ENCODE data around the gene ADAMTSL3.

ADAMTSL3 gene, protein sequence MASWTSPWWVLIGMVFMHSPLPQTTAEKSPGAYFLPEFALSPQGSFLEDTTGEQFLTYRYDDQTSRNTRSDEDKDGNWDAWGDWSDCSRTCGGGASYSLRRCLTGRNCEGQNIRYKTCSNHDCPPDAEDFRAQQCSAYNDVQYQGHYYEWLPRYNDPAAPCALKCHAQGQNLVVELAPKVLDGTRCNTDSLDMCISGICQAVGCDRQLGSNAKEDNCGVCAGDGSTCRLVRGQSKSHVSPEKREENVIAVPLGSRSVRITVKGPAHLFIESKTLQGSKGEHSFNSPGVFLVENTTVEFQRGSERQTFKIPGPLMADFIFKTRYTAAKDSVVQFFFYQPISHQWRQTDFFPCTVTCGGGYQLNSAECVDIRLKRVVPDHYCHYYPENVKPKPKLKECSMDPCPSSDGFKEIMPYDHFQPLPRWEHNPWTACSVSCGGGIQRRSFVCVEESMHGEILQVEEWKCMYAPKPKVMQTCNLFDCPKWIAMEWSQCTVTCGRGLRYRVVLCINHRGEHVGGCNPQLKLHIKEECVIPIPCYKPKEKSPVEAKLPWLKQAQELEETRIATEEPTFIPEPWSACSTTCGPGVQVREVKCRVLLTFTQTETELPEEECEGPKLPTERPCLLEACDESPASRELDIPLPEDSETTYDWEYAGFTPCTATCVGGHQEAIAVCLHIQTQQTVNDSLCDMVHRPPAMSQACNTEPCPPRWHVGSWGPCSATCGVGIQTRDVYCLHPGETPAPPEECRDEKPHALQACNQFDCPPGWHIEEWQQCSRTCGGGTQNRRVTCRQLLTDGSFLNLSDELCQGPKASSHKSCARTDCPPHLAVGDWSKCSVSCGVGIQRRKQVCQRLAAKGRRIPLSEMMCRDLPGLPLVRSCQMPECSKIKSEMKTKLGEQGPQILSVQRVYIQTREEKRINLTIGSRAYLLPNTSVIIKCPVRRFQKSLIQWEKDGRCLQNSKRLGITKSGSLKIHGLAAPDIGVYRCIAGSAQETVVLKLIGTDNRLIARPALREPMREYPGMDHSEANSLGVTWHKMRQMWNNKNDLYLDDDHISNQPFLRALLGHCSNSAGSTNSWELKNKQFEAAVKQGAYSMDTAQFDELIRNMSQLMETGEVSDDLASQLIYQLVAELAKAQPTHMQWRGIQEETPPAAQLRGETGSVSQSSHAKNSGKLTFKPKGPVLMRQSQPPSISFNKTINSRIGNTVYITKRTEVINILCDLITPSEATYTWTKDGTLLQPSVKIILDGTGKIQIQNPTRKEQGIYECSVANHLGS (N-terminal part only)

DNA sequence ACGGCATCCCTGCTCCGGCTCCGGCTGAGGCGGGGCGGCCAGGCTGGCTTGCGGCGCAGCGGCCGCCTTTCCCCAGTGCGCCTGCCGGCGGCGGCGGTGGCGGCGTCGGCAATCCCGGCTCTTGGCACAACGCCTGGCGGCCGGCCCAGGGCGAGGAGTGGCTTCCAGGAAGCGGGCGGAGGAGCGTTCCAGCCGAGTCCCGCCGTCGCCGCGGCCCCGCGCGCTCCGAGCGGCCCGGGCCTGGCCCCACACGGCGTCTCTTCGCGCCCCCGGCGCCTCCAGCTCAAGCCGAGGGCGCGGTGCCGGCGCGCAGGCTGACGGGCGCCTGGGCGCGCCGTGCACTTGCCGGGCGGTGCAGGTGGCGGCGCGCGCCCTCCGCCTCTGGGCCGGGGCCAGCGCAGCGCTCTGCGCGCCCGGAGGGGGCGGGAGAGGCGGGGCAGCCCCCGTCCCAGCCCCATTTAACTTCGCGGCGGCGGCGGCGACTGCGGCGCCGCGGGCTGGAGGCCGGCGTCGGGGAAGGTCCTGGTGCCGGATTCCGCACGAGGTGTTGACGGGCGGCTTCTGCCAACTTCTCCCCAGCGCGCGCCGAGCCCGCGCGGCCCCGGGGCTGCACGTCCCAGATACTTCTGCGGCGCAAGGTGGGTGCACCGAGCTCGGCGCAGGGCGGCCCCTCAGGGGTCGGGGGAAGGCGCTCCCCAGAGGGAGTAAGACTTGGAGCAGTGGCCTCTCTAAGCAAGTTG, at the start of gene ADAMTSL3:
Gene ADAMTSL3, plus strand, starts transcription at position 485 of the 740 bp plus-strand sequence. CDS start 1,639 bp downstream, outside the sequence.
- no peak for DNase-seq (ENCODE audit: low read depth)

DNA sequence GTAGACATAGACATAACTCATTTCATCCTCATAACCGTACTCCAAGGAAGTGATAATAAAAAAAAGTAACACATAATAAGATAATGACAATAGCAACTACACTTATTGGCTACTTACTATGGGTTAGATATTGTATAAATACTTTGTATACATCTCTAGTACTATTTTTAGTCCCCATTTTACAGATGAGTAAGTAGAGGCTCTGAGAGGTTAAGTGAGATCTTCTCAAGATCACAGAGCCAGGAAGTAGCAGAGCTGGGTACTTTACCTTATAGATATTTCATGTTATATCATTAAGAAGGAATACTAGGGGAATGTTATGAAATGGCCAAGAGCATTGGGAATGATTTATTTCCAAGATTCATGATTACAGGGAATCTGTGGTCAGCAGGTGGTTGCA, 49.4 kb upstream of the ADAMTSL3 start:
- DNase-seq (ENCODE audit: low read depth): no peak

DNA sequence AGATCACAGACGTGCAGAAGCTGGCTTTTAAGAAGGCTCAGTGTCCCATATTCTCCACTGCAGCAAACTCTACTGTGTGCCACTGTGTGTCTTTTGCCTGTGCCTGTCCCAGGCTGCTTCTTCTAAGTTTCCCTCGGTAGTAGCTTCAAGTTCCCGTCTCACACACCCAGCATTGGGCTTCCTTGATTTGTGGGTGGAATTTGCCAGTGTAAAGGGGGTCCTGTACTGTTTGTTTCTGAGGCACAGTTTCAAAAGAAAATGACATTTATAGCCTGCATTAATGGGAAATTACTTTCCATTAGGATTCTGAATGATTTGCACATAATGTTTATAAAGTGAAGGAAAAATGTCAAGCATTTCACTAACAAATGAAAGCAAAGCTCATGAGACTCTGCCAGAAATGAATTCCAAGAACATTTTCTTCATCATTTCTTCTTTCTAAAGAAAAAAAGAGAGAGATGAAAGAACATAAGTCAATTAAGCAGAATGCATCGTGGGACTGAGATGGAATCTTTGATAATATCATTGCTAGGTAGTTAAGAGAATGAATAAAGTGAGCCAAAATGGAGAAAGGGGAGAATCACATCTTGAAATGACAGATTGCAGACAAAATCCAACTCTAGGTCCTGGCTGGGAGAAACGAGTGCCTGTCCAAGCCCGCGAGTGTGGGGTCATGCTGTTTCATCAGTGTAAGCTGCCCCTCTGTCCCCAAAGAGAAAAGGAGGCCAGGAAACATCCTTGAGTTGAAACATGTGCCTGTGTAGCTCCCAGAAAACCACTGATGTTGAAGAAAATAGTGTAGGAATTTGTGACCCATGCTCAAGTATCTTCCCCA, 48.6 kb upstream of the ADAMTSL3 start:
- no peak for DNase-seq (ENCODE audit: low read depth)

DNA sequence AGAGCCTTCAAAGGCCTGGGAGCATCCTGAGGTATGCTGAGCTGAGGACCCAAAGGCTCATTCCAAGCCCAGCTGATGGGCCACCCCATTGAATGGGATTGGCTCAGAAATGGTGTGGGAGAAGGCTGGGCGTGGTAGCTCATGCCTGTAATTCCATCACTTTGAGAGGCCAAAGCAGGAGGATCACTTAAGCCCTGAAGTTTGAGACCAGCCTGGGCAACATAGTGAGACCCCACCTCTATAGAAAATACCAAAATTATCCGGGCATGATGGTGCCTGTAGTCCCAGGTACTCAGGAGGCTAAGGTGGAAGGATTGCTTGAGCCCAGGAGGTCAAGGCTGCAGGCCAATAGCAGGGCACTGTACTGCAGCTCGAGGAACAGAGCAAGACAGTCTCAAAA, 43.8 kb upstream of the ADAMTSL3 start:
- no peak for DNase-seq (ENCODE audit: low read depth)

DNA sequence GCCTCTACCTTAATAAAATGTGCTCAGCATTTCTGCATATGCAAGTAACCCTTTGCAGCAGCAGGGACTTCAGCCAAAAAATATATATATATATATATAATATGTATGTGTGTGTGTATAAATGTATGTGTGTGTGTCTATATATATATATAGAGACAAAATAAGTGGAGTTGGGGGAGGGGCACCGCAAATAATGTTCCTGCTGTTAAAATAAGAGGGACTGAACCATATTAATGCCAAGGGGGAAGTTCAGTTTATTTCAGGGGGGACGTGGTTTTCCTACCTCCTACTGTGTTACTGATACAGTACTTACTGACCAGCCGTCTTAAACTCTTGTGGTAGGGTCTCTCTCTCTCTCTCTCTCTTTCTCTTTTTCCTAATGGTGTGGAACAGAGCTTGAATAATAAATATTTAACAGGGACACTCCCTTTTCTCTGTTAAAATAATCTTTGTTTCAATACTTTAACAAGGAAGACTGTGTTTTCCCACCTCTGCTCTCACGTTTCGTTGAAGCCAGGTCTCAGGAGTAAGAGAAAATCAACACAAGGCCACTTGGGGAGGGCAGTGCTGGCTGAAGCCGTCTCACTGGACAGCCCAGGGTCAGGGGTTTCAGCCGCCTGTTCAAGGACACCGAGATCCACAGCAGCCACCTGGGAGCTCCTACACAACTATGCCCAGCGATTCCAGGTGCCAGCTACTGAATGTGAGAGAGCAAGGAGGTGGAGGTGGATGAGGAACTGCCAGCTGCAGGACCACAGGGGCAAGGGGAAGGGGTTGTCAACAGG, 42.8 kb upstream of the ADAMTSL3 start:
- no peak for DNase-seq (ENCODE audit: low read depth)

DNA sequence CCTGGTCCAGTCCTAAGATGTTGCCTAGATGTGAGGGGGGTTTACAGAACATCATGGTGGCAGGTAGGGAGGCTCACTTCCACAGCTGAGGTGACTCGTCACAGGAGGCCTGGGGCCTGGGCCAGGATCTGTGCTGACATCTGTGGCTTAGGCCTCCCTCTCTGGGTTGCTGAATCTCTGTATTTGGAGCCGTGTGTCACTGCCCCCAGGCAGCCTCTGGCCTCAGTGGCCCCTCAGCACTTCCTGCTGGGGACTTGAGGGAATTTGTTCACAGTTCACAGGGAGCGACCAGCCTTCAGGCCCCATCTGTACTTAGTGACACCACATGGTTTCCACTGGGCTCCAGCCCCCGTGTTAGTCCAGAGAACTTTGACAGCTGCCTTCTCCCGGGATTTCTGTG, 41.7 kb upstream of the ADAMTSL3 start:
- DNase-seq (ENCODE audit: low read depth): no peak

DNA sequence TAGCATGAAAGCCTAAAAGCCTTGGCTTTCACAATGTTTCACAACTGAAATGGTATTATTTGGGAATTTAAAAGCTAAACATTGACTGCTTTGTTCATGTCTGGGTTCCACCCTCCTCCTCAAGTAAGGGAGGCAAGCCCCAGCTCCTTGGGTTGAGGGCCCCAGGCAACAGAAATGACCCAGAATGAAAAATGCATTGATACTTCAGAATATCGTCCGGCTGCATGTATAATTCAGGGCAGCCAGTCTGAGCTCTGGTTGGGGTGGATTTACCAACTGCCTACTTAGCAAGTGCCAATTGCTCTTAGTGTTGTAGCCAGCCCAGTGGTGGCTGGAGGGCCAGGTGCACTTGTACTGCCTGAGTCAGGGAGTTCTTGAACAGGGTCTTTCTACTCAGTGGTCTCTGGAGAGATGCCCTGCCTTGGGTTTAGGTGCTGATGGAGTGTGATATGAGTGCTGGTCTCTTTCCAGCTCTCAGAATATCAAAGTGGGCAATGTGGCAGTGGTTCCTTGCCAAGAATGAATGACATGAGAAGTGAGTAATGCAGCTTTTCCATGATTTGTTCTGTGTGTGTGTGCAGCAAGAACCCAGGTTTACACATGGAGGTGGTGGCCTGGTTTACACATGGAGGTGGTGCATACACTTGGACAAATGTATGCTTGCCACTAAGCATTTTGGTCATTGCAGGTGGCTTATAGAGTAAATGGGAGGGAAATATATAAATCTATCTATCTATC, 40.9 kb upstream of the ADAMTSL3 start:
- no peak for DNase-seq (ENCODE audit: low read depth)

DNA sequence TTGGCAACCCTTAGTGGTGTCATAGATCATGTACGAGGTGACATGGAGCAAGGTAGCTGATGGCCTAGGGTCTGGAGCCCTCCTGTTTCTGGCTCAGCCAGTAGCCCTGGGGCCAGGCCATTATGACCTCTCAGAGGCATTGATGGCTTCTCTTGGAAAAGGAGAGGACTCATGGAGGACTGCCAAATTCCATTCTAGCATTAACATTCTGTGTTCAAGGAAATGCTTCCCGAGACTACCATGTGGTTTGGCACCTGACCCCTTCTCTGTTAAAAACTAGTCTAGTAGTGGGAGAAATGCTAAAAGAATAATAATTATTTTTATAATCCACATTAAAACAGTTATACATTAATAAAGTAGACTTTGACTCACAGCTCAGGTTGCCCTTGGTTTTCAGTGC, 40.2 kb upstream of the ADAMTSL3 start:
- no peak for DNase-seq (ENCODE audit: low read depth)

DNA sequence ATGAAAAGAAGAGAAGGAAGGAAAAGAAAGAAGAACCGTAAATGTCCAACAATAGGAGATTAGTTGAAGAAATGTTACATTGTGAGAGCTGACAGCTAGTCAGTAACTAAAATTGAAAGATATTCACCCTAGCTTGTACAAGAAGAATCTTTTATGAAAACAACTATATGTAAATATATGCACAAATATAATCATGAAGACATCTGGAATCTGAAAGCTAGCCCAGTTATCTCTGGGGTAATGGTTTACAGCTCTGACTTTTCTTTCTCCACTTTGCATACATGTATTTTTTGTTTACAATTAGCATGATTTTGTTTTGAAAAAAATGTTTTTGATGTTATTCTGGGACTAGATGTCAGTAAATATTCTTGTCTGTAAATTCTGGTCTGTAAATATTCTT, 37.1 kb upstream of the ADAMTSL3 start:
- DNase-seq (ENCODE audit: low read depth): no peak

DNA sequence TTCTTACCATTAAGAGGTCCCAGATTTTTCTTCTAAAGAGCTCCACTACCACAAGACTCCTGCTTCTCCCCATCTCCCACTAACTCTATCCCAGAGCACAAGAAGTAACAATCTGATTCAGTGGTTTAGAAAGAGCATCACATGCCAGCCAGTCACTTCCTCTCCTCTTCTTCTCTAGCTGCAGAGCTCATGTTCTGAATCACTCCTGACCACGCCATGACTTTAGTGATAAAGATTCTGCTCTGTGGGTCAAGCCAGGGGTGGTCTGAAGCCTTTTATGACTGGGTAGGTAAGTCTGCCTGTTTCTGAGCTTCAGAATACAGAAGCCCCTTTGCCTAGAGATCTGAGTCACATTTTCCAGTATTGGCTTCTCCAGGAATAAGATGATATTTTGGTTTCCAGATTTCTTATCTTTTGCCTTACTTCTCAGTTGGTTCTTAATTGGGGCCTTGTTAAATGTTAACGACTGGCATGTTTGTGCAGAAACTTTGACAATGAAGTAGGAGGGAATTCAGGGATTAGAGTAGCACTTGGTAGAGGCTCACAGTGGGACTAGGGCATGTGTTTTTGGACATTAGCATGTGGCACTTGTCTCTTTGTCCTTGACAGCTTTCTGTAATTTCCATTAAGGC, 27.6 kb upstream of the ADAMTSL3 start:
- no peak for DNase-seq (ENCODE audit: low read depth)

DNA sequence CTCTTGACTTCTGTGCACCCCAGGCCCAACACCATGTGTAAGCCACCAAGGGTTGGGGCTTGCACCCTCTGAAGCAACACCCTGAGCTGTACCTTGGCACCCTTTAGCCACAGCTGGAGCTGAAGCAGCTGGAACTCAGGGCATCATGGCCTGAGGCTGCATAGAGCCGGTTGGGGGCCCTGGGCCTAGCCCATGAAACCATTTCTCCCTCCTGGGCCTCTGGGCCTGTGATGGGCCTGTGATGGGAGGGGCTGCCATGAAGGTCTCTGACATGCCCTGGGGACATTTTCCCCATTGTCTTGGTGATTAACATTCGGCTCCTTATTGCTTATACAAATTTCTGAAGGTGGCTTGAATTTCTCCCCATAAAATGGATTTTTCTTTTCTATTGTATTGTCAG, 22.4 kb upstream of the ADAMTSL3 start:
- no peak for DNase-seq (ENCODE audit: low read depth)

DNA sequence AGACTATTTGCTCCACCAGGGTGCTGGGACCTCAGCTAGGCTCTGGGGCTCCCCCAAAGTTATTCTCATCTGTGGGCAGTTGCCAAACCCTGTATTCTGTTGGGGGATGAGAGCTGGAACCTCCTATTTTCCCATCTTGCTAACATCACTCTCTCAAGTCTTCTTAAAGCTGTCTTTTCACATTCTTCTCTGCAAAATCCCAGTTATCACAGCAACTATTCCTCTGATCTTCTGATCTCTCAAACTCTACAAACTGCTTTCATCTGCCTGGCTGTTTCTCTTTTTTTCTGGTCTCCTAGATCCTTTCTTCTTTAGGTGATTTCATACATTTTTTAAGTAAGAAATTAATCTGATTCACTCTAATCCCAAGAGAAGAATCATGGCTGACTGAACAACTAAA, 10.7 kb upstream of the ADAMTSL3 start:
- DNase-seq (ENCODE audit: low read depth): no peak

DNA sequence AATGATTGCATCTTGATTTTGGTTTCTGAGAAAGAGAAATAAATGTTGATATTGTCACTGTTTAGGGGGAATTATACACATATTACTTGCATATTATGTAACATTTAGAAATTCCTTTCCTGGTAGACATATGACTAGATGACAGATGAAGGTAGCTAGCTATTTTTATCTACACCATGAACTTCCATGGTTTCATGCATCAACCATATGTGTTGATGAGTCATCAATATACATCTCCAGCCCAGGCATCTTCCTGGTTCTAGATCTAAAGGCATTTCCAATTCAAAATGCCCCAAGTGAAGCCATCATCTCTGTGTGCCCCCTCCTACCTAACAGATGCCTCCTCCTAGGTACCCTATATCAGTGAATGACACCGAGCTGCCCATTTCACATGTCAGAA, 9.5 kb upstream of the ADAMTSL3 start:
- no peak for DNase-seq (ENCODE audit: low read depth)

DNA sequence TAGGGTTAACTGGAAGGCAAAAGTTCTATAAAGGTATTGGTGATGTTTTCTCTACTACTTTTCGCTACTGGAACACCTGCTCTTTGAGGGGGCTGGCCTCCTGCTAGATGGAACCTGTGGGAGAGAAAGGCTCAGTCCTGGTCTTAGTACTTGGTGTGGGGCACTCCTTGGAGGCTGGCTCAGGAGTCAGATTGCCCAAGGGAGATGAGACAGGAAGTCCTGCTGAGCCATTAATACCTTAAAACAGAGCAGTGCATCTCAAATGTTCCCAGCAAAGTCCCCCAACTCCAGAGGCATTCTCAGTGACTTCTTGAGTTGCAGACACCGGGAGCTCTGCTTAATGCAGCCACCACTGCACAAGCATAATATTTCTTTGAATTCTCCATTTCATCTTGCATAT, 3.1 kb upstream of the ADAMTSL3 start:
- DNase-seq (ENCODE audit: low read depth): no peak

DNA sequence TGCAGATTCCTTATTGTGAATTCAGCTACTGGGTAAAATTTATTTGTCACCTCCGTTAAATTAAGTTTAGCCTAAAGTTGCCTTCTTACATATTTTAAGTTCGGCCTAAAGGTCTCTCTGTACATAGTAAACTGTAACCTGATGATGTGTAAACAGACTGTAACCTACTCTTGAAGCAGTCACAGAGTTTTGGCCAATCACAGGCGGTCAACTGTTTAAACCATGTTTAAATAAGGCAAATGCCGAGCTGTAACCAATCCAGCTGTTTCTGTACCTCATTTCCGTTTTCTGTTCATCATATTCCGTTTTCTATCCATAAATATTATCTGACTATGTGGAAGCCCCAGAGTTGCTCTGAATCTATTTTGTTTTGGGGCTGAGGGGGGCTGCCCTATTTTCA, 2.4 kb upstream of the ADAMTSL3 start:
- no peak for DNase-seq (ENCODE audit: low read depth)

DNA sequence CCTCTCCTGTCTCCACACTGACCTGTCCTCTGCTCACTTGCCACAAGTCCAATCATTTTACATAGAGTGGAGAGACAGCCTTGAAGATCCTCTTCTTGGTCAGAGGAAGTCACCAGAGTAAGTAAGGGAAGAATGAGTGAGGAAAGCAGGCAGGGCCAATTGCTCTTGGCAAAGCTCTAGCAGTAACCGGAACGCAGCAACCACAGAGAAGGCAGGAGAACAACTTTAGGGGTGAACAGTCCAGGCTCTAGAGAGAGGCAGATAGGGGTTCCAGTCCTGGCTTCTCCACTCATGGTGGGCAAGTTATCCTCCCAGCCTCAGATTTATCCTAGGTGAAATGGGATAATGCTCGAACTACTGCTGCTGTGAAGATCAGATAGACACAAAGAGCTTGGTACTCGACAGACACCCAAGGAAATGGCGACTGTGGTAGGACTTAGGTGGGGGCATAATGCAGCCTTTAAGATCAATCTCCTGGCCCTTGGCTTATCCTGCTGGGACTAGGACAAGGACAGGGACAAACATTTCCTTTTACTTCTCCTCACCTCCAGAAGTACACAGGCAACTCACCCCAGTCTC, 1.2 kb upstream of the ADAMTSL3 start:
- no peak for DNase-seq (ENCODE audit: low read depth)

DNA sequence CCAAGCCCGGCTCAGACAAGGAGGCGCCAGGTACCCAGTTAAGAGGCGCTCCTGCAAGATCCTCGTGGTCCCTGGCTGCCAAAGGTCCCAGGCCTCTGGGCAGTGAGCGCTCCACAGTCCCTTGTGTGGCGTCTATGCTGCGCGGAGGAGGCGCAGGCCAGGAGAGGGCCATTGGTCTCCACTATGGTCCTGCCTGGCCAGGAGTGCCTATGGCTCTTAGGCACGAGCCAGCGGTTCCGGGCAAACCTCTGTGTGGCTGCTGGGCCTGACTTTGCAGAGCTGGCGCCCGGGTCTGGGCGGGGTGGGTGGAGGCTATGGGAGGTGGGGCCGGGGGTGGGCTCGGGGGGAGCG, 660 bp upstream of the ADAMTSL3 start:
- no peak for DNase-seq (ENCODE audit: low read depth)

All from stimulated activated CD8-positive, alpha-beta memory T cell treated with anti-CD3 and anti-CD28 coated beads, Interleukin-15, amount 100 ng/mL, for 1 hour (primary cell).